GM12873 (cell line): ENCODE data around the gene NGF.

ENCODE experiments used
- CTCF ChIP-seq: IDR thresholded peaks from 2 replicates; pipeline ENCODE4 v1.5.1; 2012; ENCODE audit warnings: low read depth, mild to moderate bottlenecking, moderate library complexity, low read length, control low read depth; ENCODE audit not compliant: insufficient read depth; ENCODE audit errors: missing control alignments

NGF gene

DNA sequence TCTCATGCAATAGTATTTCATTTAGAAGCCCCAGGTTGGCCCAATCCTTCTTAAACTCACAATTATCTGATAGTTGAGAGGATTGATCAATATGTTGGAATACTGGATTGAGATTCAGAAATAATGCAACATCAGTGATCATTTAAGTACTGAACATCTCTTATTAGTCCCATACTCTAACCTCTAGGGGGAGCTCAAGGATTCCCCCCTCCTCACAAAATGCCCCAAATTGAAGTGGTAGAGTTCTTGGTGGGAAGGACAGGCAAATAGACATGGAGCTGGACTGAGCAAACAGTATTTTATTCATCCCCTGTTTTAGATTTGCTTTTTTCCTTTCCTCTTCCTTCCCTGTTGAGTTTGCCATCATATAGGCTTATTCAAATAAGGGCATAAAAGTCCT is 62.8 kb downstream of the NGF start:
- TF ChIP-seq CTCF: peak; percentile 68

DNA sequence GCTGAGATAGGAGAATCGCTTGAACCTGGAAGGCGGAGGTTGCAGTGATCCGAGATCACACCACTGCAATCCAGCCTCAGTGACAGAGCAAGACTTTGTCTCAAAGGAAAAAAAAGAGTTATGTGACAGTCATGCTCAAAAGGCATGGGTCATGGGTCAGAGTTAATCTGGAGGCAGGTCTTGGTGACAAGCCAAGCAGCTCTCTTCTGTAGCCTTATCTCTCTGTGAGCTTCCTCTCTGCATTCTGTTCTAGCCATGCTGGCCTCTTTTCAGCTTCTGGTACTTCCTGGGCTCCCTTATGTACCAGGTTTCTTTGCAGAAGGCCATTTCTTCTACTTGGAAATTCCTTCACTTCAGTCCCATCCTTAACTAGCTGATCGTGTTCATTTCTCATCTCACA is 63.6 kb downstream of the NGF start:
- no peak for TF ChIP-seq CTCF

DNA sequence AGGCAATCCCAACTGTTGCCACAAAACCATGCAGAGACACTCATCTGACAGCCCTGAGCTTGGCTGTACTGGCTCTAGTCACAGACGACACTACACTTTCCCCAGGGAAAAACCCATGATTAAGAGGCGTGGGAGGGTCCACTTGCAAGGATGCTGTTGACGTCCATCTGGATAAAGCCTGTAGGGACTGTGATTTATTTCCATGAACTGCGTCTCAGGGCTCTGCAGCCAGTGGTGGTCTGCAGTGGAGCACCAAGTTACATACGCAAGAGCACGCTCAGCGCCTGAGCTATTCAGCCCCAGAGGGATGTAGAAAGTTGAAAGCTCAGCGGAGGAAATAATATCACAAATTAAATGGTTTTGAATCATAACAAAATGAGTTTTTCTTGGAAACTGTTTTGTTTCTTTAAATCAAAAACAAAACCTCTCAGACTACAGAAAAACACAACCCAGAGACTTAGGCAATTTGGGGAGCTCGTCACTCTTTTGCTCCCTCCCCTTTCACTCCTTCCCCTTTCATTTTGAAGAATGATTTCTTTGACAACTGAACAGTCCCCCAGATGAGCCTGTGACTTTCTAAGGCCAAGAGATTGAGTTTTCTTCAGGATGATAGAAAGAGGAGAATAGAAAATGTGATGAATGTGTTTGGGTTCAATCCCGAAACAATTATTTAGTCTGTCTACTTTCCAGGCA is 71.2 kb downstream of the NGF start:
- no peak for TF ChIP-seq CTCF

GRCh38 chr1:115265099-115265498 is 73.0 kb downstream of the NGF start:
- TF ChIP-seq CTCF: no peak

- no peak for TF ChIP-seq CTCF
Measured at GRCh38 chr1:115262886-115263285, 75.2 kb downstream of the NGF start.

GRCh38 chr1:115261496-115261895 is 76.6 kb downstream of the NGF start:
- TF ChIP-seq CTCF: no peak

GRCh38 chr1:115258302-115258866 is 79.7 kb downstream of the NGF start:
- TF ChIP-seq CTCF: no peak
